Measurements from ENCODE around the gene GFOD1.
"Not testable (repeated sequence)": the region's sequence is repeated elsewhere in the genome, so short reads cannot be mapped to it uniquely, and the experiment has no call there.

The GFOD1 gene

DNA sequence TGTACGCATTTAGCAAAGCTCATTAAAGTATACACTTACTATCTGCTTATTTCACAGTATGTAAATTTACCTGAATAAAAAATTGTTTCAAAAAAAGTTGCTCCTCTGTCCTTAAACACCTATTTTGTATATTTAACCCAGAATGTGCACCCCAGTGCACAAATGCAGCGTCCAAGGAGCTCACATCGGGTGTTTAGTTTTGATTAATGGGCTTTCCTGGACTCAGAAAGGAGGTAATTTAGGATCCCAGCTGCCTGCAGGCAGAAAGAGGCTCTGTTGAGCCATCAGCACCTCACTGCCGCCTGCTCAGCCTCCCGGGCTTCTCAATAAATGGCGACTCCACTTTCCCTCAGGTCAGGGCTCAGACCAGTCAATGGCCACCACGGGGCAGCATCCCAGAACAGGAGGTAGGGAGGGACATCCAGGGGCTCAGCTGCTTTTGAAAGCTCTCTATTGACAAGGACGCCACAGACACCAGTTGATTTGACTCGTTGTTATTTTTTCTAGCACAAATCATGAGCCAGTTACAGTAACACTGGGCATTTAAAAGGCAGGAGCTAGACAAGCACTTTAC lies 88.9 kb downstream of the GFOD1 start:
- WGBS, 2 experiments (ENCODE audit: insufficient coverage in 2 of 2): 55 to 56% methylated on average over 6 to 7 of the region's 9 CpGs
- Histone ChIP-seq H3K36me3 (ENCODE audit: control insufficient read depth, insufficient read depth, low read length) (no peaks in the 10 kb centered on the region), H3K27ac (ENCODE audit: low read depth, low read length, severe bottlenecking) (no peak overlapping the region), H3K9me3 (ENCODE audit: control insufficient read depth, low read length) (no peaks in the 10 kb centered on the region), H3K4me3 (ENCODE audit: extremely low read depth, insufficient read depth, low read length, poor library complexity, severe bottlenecking) (no peak overlapping the region), H3K4me1 (ENCODE audit: control insufficient read depth, insufficient read depth, low read length, poor library complexity, severe bottlenecking) (peaks cover 11% of the 10 kb centered on the region)

- 87 to 100% methylated on average over 2 of the region's 6 CpGs for WGBS, 2 experiments (ENCODE audit: insufficient coverage in 2 of 2)
- Histone ChIP-seq H3K9me3 (ENCODE audit: control insufficient read depth, low read length) (no peaks in the 10 kb centered on the region), H3K36me3 (ENCODE audit: control insufficient read depth, insufficient read depth, low read length) (no peaks in the 10 kb centered on the region), H3K27ac (ENCODE audit: low read depth, low read length, severe bottlenecking) (no peak overlapping the region), H3K4me3 (ENCODE audit: extremely low read depth, insufficient read depth, low read length, poor library complexity, severe bottlenecking) (no peak overlapping the region), H3K4me1 (ENCODE audit: control insufficient read depth, insufficient read depth, low read length, poor library complexity, severe bottlenecking) (peaks cover 11% of the 10 kb centered on the region)
These were observed 89.4 kb downstream of the GFOD1 start for GRCh38 chr6:13398069-13398381.

GRCh38 chr6:13397359-13398068 lies 89.9 kb downstream of the GFOD1 start:
- Histone ChIP-seq H3K36me3 (ENCODE audit: control insufficient read depth, insufficient read depth, low read length) (no peaks in the 10 kb centered on the region), H3K4me1 (ENCODE audit: control insufficient read depth, insufficient read depth, low read length, poor library complexity, severe bottlenecking) (peaks cover 15% of the 10 kb centered on the region), H3K27ac (ENCODE audit: low read depth, low read length, severe bottlenecking) (no peak overlapping the region), H3K9me3 (ENCODE audit: control insufficient read depth, low read length) (no peaks in the 10 kb centered on the region), H3K4me3 (ENCODE audit: extremely low read depth, insufficient read depth, low read length, poor library complexity, severe bottlenecking) (no peak overlapping the region)
- WGBS, 2 experiments (ENCODE audit: insufficient coverage in 2 of 2): 94 to 95% methylated on average over 5 of the region's 9 CpGs

GRCh38 chr6:13396241-13396792 lies 91.1 kb downstream of the GFOD1 start:
- peak overlapping the region; percentile 90 for H3K27ac ChIP-seq (ENCODE audit: low read depth, low read length, severe bottlenecking)
- no peaks in the 10 kb centered on the region for H3K9me3 ChIP-seq (ENCODE audit: control insufficient read depth, low read length)
- 97 to 98% methylated on average over 3 of the region's 3 CpGs for WGBS, 2 experiments (ENCODE audit: insufficient coverage in 2 of 2)
- no peak overlapping the region for H3K4me3 ChIP-seq (ENCODE audit: extremely low read depth, insufficient read depth, low read length, poor library complexity, severe bottlenecking)
- peaks cover 16% of the 10 kb centered on the region for H3K4me1 ChIP-seq (ENCODE audit: control insufficient read depth, insufficient read depth, low read length, poor library complexity, severe bottlenecking)
- H3K36me3 ChIP-seq (ENCODE audit: control insufficient read depth, insufficient read depth, low read length): no peaks in the 10 kb centered on the region

DNA sequence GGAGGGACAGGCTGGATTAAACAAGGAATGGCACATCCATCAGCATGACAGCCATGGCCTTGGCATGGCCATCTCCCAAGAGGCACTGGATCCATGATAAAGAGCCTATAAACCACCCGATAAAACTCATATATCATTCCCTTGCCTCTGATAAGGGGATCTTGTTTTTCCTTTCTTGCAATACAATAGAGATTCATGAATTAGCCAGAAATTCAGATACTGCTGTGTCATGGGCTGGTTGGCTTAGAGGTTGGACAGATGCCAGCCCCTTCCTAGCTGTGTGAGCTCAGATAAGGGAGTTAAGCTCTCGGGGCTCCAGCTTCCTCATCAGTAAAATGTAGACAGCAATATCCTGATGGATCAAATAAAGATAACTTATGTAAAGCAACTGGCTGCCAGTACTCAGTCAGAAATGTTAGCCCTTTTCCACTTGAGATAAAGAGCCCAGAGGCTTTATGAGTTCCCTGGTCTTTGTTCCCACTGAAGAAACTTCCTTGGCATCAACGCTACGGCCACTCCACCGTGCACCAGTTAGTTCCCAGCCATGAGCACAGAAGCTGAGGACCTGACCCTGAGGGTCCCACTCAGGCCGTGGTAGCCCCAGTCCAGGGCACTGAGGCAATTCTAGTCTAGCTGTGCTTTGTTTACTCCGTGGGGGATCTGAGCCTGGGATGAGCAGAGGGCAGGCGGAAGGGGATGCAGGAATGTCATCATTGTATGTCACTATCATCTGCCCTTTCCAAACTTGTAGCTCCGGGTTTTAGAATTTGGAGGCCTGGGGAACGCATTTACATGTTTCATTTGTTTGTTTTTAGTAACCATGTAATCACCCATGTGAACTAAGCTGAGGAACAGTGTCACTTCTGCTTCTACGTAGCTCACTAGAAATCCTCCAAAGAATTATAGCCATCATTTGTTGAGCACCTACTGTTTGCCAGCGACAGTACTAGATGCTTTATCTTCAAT lies 91.8 kb downstream of the GFOD1 start:
- H3K4me3 ChIP-seq (ENCODE audit: extremely low read depth, insufficient read depth, low read length, poor library complexity, severe bottlenecking): no peak overlapping the region
- no peaks in the 10 kb centered on the region for H3K9me3 ChIP-seq (ENCODE audit: control insufficient read depth, low read length)
- 86 to 90% methylated on average over 7 to 10 of the region's 12 CpGs for WGBS, 2 experiments (ENCODE audit: insufficient coverage in 2 of 2)
- no peaks in the 10 kb centered on the region for H3K36me3 ChIP-seq (ENCODE audit: control insufficient read depth, insufficient read depth, low read length)
- peaks cover 16% of the 10 kb centered on the region for H3K4me1 ChIP-seq (ENCODE audit: control insufficient read depth, insufficient read depth, low read length, poor library complexity, severe bottlenecking)
- peak overlapping the region; percentile 90 for H3K27ac ChIP-seq (ENCODE audit: low read depth, low read length, severe bottlenecking)

DNA sequence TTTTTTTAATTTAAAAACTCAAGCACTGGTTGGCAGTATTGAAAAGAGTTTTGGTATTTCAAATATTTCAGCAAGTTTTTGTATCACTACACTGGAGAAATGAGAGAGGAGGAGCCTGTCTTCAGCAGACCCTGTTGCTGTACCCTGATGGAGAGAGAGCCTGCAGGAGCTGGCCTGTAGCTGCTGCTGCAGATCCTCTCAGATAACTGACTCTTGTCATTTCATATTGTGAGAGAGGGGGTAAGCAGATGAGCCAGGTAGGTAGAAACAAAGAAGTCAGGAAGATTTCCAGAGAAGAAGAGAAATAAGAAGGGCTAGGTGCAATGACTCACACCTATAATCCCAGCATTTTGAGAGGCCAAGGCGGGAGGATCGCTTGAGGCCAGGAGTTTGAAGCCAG lies 94.9 kb downstream of the GFOD1 start:
- no peak overlapping the region for H3K4me3 ChIP-seq (ENCODE audit: extremely low read depth, insufficient read depth, low read length, poor library complexity, severe bottlenecking)
- no peak overlapping the region for H3K27ac ChIP-seq (ENCODE audit: low read depth, low read length, severe bottlenecking)
- no peaks in the 10 kb centered on the region for H3K9me3 ChIP-seq (ENCODE audit: control insufficient read depth, low read length)
- WGBS, 2 experiments (ENCODE audit: insufficient coverage in 2 of 2): 50% methylated on average over 2 of the region's 2 CpGs; no CpG with 5 or more reads in 1 of the 2 experiments
- peaks cover 8% of the 10 kb centered on the region for H3K4me1 ChIP-seq (ENCODE audit: control insufficient read depth, insufficient read depth, low read length, poor library complexity, severe bottlenecking)
- H3K36me3 ChIP-seq (ENCODE audit: control insufficient read depth, insufficient read depth, low read length): no peaks in the 10 kb centered on the region

- Histone ChIP-seq H3K4me1 (ENCODE audit: control insufficient read depth, insufficient read depth, low read length, poor library complexity, severe bottlenecking) (peaks cover 8% of the 10 kb centered on the region), H3K9me3 (ENCODE audit: control insufficient read depth, low read length) (no peaks in the 10 kb centered on the region), H3K36me3 (ENCODE audit: control insufficient read depth, insufficient read depth, low read length) (no peaks in the 10 kb centered on the region), H3K4me3 (ENCODE audit: extremely low read depth, insufficient read depth, low read length, poor library complexity, severe bottlenecking) (no peak overlapping the region), H3K27ac (ENCODE audit: low read depth, low read length, severe bottlenecking) (no peak overlapping the region)
- 90 to 100% methylated on average over 1 to 2 of the region's 5 CpGs for WGBS, 2 experiments (ENCODE audit: insufficient coverage in 2 of 2)
These were observed 95.9 kb downstream of the GFOD1 start for GRCh38 chr6:13391537-13391936.

- Histone ChIP-seq H3K4me3 (ENCODE audit: extremely low read depth, insufficient read depth, low read length, poor library complexity, severe bottlenecking) (no peak overlapping the region), H3K4me1 (ENCODE audit: control insufficient read depth, insufficient read depth, low read length, poor library complexity, severe bottlenecking) (peaks cover 8% of the 10 kb centered on the region), H3K9me3 (ENCODE audit: control insufficient read depth, low read length) (no peaks in the 10 kb centered on the region), H3K36me3 (ENCODE audit: control insufficient read depth, insufficient read depth, low read length) (no peaks in the 10 kb centered on the region), H3K27ac (ENCODE audit: low read depth, low read length, severe bottlenecking) (no peak overlapping the region)
- 67 to 85% methylated on average over 2 to 3 of the region's 3 CpGs for WGBS, 2 experiments (ENCODE audit: insufficient coverage in 2 of 2)
These were observed 96.7 kb downstream of the GFOD1 start for GRCh38 chr6:13390658-13391057.

- H3K27ac ChIP-seq (ENCODE audit: low read depth, low read length, severe bottlenecking); H3K36me3 ChIP-seq (ENCODE audit: control insufficient read depth, insufficient read depth, low read length); H3K9me3 ChIP-seq (ENCODE audit: control insufficient read depth, low read length); H3K4me3 ChIP-seq (ENCODE audit: extremely low read depth, insufficient read depth, low read length, poor library complexity, severe bottlenecking); H3K4me1 ChIP-seq (ENCODE audit: control insufficient read depth, insufficient read depth, low read length, poor library complexity, severe bottlenecking): not testable (repeated sequence)
- 100% methylated on average over 1 of the region's 1 CpG; no CpG with 5 or more reads in 1 of the 2 experiments for WGBS, 2 experiments (ENCODE audit: insufficient coverage in 2 of 2)
These were observed 98.2 kb downstream of the GFOD1 start for GRCh38 chr6:13389237-13389636.

DNA sequence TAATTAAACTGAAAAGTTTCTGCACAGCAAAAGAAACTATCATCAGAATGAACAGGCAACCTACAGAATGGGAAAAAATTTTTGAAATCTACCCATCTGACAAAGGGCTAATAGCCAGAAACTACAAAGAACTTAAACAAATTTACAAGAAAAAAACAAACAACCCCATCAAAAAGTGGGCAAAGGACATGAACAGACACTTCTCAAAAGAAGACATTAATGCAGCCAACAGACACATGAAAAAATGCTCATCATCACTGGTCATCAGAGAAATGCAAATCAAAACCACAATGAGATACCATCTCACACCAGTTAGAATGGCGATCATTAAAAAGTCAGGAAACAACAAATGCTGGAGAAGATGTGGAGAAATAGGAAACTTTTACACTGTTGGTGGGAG lies 98.6 kb downstream of the GFOD1 start:
- not testable (repeated sequence) for H3K36me3 ChIP-seq (ENCODE audit: control insufficient read depth, insufficient read depth, low read length); H3K4me1 ChIP-seq (ENCODE audit: control insufficient read depth, insufficient read depth, low read length, poor library complexity, severe bottlenecking); H3K27ac ChIP-seq (ENCODE audit: low read depth, low read length, severe bottlenecking); H3K4me3 ChIP-seq (ENCODE audit: extremely low read depth, insufficient read depth, low read length, poor library complexity, severe bottlenecking); H3K9me3 ChIP-seq (ENCODE audit: control insufficient read depth, low read length)
- WGBS, 2 experiments (ENCODE audit: insufficient coverage in 2 of 2): no CpG with 5 or more reads among the region's 1 CpG

Measured in mesodermal cell (in vitro differentiated cells).